ENCODE measurements around the gene PTPRS. TPM values are rescaled to one million over a fixed set of nuclear protein-coding genes. Genes with fewer than 3 reads are reported as not detected.

Gene PTPRS
- total and polyA plus RNA-seq, 2 of the 13 experiments (the other 11 are each of a cell fraction or from before 2014, with no cell fraction given) = 32.7 to 43.9 TPM

- TF ChIP-seq ZNF263 (CRISPR knock-in tag; IDR thresholded peaks at IDR 0.05) (no peak), FOXC1 (CRISPR knock-in tag; IDR thresholded peaks at IDR 0.05; ENCODE audit: borderline replicate concordance) (no peak), ZFP62 (CRISPR knock-in tag; IDR thresholded peaks at IDR 0.05) (no peak), ZFY (CRISPR knock-in tag; IDR thresholded peaks at IDR 0.05) (peak; percentile 92), ZNF841 (CRISPR knock-in tag; IDR thresholded peaks at IDR 0.05; ENCODE audit: borderline replicate concordance) (no peak), KLF16 (CRISPR knock-in tag; IDR thresholded peaks at IDR 0.05) (no peak), ZNF550 (CRISPR knock-in tag; IDR thresholded peaks at IDR 0.05; ENCODE audit: borderline replicate concordance) (no peak), TCF12 (IDR thresholded peaks at IDR 0.05) (no peak), TCF12 (CRISPR knock-in tag; IDR thresholded peaks at IDR 0.05) (no peak), NRL (CRISPR knock-in tag; IDR thresholded peaks at IDR 0.05; ENCODE audit: borderline replicate concordance) (no peak), ZNF333 (CRISPR knock-in tag; IDR thresholded peaks at IDR 0.05; ENCODE audit: borderline replicate concordance) (no peak)
- TF ChIP-seq, protein P1, sequence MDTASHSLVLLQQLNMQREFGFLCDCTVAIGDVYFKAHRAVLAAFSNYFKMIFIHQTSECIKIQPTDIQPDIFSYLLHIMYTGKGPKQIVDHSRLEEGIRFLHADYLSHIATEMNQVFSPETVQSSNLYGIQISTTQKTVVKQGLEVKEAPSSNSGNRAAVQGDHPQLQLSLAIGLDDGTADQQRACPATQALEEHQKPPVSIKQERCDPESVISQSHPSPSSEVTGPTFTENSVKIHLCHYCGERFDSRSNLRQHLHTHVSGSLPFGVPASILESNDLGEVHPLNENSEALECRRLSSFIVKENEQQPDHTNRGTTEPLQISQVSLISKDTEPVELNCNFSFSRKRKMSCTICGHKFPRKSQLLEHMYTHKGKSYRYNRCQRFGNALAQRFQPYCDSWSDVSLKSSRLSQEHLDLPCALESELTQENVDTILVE (CRISPR knock-in tag; IDR thresholded peaks at IDR 0.05) = no peak
- TF ChIP-seq, protein P2, sequence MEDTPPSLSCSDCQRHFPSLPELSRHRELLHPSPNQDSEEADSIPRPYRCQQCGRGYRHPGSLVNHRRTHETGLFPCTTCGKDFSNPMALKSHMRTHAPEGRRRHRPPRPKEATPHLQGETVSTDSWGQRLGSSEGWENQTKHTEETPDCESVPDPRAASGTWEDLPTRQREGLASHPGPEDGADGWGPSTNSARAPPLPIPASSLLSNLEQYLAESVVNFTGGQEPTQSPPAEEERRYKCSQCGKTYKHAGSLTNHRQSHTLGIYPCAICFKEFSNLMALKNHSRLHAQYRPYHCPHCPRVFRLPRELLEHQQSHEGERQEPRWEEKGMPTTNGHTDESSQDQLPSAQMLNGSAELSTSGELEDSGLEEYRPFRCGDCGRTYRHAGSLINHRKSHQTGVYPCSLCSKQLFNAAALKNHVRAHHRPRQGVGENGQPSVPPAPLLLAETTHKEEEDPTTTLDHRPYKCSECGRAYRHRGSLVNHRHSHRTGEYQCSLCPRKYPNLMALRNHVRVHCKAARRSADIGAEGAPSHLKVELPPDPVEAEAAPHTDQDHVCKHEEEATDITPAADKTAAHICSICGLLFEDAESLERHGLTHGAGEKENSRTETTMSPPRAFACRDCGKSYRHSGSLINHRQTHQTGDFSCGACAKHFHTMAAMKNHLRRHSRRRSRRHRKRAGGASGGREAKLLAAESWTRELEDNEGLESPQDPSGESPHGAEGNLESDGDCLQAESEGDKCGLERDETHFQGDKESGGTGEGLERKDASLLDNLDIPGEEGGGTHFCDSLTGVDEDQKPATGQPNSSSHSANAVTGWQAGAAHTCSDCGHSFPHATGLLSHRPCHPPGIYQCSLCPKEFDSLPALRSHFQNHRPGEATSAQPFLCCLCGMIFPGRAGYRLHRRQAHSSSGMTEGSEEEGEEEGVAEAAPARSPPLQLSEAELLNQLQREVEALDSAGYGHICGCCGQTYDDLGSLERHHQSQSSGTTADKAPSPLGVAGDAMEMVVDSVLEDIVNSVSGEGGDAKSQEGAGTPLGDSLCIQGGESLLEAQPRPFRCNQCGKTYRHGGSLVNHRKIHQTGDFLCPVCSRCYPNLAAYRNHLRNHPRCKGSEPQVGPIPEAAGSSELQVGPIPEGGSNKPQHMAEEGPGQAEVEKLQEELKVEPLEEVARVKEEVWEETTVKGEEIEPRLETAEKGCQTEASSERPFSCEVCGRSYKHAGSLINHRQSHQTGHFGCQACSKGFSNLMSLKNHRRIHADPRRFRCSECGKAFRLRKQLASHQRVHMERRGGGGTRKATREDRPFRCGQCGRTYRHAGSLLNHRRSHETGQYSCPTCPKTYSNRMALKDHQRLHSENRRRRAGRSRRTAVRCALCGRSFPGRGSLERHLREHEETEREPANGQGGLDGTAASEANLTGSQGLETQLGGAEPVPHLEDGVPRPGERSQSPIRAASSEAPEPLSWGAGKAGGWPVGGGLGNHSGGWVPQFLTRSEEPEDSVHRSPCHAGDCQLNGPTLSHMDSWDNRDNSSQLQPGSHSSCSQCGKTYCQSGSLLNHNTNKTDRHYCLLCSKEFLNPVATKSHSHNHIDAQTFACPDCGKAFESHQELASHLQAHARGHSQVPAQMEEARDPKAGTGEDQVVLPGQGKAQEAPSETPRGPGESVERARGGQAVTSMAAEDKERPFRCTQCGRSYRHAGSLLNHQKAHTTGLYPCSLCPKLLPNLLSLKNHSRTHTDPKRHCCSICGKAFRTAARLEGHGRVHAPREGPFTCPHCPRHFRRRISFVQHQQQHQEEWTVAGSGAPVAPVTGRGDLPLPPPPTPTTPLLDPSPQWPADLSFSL (CRISPR knock-in tag; IDR thresholded peaks at IDR 0.05) = no peak
- TF ChIP-seq, protein P3, sequence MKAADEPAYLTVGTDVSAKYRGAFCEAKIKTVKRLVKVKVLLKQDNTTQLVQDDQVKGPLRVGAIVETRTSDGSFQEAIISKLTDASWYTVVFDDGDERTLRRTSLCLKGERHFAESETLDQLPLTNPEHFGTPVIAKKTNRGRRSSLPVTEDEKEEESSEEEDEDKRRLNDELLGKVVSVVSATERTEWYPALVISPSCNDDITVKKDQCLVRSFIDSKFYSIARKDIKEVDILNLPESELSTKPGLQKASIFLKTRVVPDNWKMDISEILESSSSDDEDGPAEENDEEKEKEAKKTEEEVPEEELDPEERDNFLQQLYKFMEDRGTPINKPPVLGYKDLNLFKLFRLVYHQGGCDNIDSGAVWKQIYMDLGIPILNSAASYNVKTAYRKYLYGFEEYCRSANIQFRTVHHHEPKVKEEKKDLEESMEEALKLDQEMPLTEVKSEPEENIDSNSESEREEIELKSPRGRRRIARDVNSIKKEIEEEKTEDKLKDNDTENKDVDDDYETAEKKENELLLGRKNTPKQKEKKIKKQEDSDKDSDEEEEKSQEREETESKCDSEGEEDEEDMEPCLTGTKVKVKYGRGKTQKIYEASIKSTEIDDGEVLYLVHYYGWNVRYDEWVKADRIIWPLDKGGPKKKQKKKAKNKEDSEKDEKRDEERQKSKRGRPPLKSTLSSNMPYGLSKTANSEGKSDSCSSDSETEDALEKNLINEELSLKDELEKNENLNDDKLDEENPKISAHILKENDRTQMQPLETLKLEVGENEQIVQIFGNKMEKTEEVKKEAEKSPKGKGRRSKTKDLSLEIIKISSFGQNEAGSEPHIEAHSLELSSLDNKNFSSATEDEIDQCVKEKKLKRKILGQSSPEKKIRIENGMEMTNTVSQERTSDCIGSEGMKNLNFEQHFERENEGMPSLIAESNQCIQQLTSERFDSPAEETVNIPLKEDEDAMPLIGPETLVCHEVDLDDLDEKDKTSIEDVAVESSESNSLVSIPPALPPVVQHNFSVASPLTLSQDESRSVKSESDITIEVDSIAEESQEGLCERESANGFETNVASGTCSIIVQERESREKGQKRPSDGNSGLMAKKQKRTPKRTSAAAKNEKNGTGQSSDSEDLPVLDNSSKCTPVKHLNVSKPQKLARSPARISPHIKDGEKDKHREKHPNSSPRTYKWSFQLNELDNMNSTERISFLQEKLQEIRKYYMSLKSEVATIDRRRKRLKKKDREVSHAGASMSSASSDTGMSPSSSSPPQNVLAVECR (CRISPR knock-in tag; IDR thresholded peaks at IDR 0.05; ENCODE audit: borderline replicate concordance) = peak; percentile 42; the same call in 1 of the 2 replicates
- TF ChIP-seq, protein P4, sequence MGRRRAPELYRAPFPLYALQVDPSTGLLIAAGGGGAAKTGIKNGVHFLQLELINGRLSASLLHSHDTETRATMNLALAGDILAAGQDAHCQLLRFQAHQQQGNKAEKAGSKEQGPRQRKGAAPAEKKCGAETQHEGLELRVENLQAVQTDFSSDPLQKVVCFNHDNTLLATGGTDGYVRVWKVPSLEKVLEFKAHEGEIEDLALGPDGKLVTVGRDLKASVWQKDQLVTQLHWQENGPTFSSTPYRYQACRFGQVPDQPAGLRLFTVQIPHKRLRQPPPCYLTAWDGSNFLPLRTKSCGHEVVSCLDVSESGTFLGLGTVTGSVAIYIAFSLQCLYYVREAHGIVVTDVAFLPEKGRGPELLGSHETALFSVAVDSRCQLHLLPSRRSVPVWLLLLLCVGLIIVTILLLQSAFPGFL (CRISPR knock-in tag; IDR thresholded peaks at IDR 0.05) = no peak
Observed at GRCh38 chr19:5292822-5293611, 47.6 kb downstream of the PTPRS start (continued).

All from HepG2 (cell line).